Measurements from ENCODE around the gene RAB14. TPM values are rescaled to one million over a fixed set of nuclear protein-coding genes. Genes with fewer than 3 reads are reported as not detected.

Gene RAB14
- total RNA-seq (100 to 1,000 TPM in 1 of 2 donors, 10 to 100 TPM in 1; 45.7 to 111 TPM), polyA plus RNA-seq (ENCODE audit: insufficient read length in 2 of 2) (100 to 1,000 TPM; 113 to 125 TPM)
- long read RNA-seq, donor 1, full-length matches to known transcripts, result 60 of 70 reads
- long read RNA-seq, donor 1, partial matches to known transcripts, result 10 of 70 reads
- long read RNA-seq, donor 1, other reads (novel, unspliced or antisense), result 0 of 70 reads
- long read RNA-seq, donor 2, full-length matches to known transcripts, result 14 of 63 reads
- long read RNA-seq, donor 2, partial matches to known transcripts, result 41 of 63 reads
- long read RNA-seq, donor 2, other reads (novel, unspliced or antisense), result 8 of 63 reads
- long read RNA-seq, donor 3, full-length matches to known transcripts, result 32 of 32 reads
- long read RNA-seq, donor 3, partial matches to known transcripts, result 0 of 32 reads
- long read RNA-seq, donor 3, other reads (novel, unspliced or antisense), result 0 of 32 reads
- long read RNA-seq, donor 4, full-length matches to known transcripts, result 39 of 39 reads
- long read RNA-seq, donor 4, partial matches to known transcripts, result 0 of 39 reads
- long read RNA-seq, donor 4, other reads (novel, unspliced or antisense), result 0 of 39 reads

- Histone ChIP-seq H3K27me3 (ENCODE audit: control insufficient read depth, insufficient read depth, low read length) (no peaks in the 10 kb centered on the region), H3K36me3 (ENCODE audit: control insufficient read depth, insufficient read depth, low read length) (no peaks in the 10 kb centered on the region), H3K4me3 (ENCODE audit: low read depth, low read length) (peak within 1 kb of the TSS; percentile 75), H3K4me1 (ENCODE audit: control insufficient read depth, insufficient read depth, low read length) (peaks cover 13% of the 10 kb centered on the region), H3K27ac (ENCODE audit: low read depth, low read length) (peak within 1 kb of the TSS; percentile 86), H3K9me3 (ENCODE audit: control insufficient read depth, insufficient read depth, low read length) (no peaks in the 10 kb centered on the region)
- peak; percentile 94 to 100 (median 98) for DNase-seq (ENCODE audit: low read depth in 4 of 6, low spot score in 6 of 6)
- WGBS (ENCODE audit: insufficient coverage), result 2% methylated on average over 46 of the region's 55 CpGs
Observed at GRCh38 chr9:121201738-121202533, at the start of gene RAB14. RAB14 (minus strand) TSS chr9:121201869; CDS start chr9:121193412, 8,457 bp downstream.

GRCh38 chr9:121249563-121249962 is 47.9 kb upstream of the RAB14 start:
- DNase-seq (ENCODE audit: low read depth in 4 of 6, low spot score in 6 of 6), result no peak
- Histone ChIP-seq H3K27me3 (ENCODE audit: control insufficient read depth, insufficient read depth, low read length) (no peaks in the 10 kb centered on the region), H3K4me3 (ENCODE audit: low read depth, low read length) (no peak overlapping the region), H3K9me3 (ENCODE audit: control insufficient read depth, insufficient read depth, low read length) (no peaks in the 10 kb centered on the region), H3K27ac (ENCODE audit: low read depth, low read length) (no peak overlapping the region), H3K4me1 (ENCODE audit: control insufficient read depth, insufficient read depth, low read length) (no peaks in the 10 kb centered on the region), H3K36me3 (ENCODE audit: control insufficient read depth, insufficient read depth, low read length) (no peaks in the 10 kb centered on the region)
- 80% methylated on average over 2 of the region's 3 CpGs for WGBS (ENCODE audit: insufficient coverage)

GRCh38 chr9:121246821-121247561 is 45.3 kb upstream of the RAB14 start:
- Histone ChIP-seq H3K27me3 (ENCODE audit: control insufficient read depth, insufficient read depth, low read length) (no peaks in the 10 kb centered on the region), H3K27ac (ENCODE audit: low read depth, low read length) (no peak overlapping the region), H3K36me3 (ENCODE audit: control insufficient read depth, insufficient read depth, low read length) (no peaks in the 10 kb centered on the region), H3K4me1 (ENCODE audit: control insufficient read depth, insufficient read depth, low read length) (no peaks in the 10 kb centered on the region), H3K9me3 (ENCODE audit: control insufficient read depth, insufficient read depth, low read length) (no peaks in the 10 kb centered on the region), H3K4me3 (ENCODE audit: low read depth, low read length) (no peak overlapping the region)
- 87% methylated on average over 9 of the region's 12 CpGs for WGBS (ENCODE audit: insufficient coverage)
- peak in 1 of 6 donors; percentile 26 for DNase-seq (ENCODE audit: low read depth in 4 of 6, low spot score in 6 of 6)

GRCh38 chr9:121242959-121243346 is 41.3 kb upstream of the RAB14 start:
- WGBS (ENCODE audit: insufficient coverage), result 95% methylated on average over 4 of the region's 4 CpGs
- DNase-seq (ENCODE audit: low read depth in 4 of 6, low spot score in 6 of 6), result no peak
- H3K9me3 ChIP-seq (ENCODE audit: control insufficient read depth, insufficient read depth, low read length), result no peaks in the 10 kb centered on the region
- H3K36me3 ChIP-seq (ENCODE audit: control insufficient read depth, insufficient read depth, low read length), result no peaks in the 10 kb centered on the region
- H3K27ac ChIP-seq (ENCODE audit: low read depth, low read length), result no peak overlapping the region
- H3K27me3 ChIP-seq (ENCODE audit: control insufficient read depth, insufficient read depth, low read length), result no peaks in the 10 kb centered on the region
- no peaks in the 10 kb centered on the region for H3K4me1 ChIP-seq (ENCODE audit: control insufficient read depth, insufficient read depth, low read length)
- H3K4me3 ChIP-seq (ENCODE audit: low read depth, low read length), result no peak overlapping the region

- H3K27ac ChIP-seq (ENCODE audit: low read depth, low read length), result no peak overlapping the region
- H3K9me3 ChIP-seq (ENCODE audit: control insufficient read depth, insufficient read depth, low read length), result no peaks in the 10 kb centered on the region
- WGBS (ENCODE audit: insufficient coverage), result 62% methylated on average over 5 of the region's 5 CpGs
- H3K4me1 ChIP-seq (ENCODE audit: control insufficient read depth, insufficient read depth, low read length), result no peaks in the 10 kb centered on the region
- no peak overlapping the region for H3K4me3 ChIP-seq (ENCODE audit: low read depth, low read length)
- no peak for DNase-seq (ENCODE audit: low read depth in 4 of 6, low spot score in 6 of 6)
- no peaks in the 10 kb centered on the region for H3K27me3 ChIP-seq (ENCODE audit: control insufficient read depth, insufficient read depth, low read length)
- no peaks in the 10 kb centered on the region for H3K36me3 ChIP-seq (ENCODE audit: control insufficient read depth, insufficient read depth, low read length)
Observed at GRCh38 chr9:121242219-121242958, 40.7 kb upstream of the RAB14 start.

- no peaks in the 10 kb centered on the region for H3K9me3 ChIP-seq (ENCODE audit: control insufficient read depth, insufficient read depth, low read length)
- no peak overlapping the region for H3K27ac ChIP-seq (ENCODE audit: low read depth, low read length)
- whole genome bisulfite sequencing (ENCODE audit: insufficient coverage), result 67% methylated on average over 5 of the region's 6 CpGs
- H3K4me3 ChIP-seq (ENCODE audit: low read depth, low read length), result no peak overlapping the region
- no peaks in the 10 kb centered on the region for H3K4me1 ChIP-seq (ENCODE audit: control insufficient read depth, insufficient read depth, low read length)
- H3K36me3 ChIP-seq (ENCODE audit: control insufficient read depth, insufficient read depth, low read length), result no peaks in the 10 kb centered on the region
- peak in 1 of 6 donors; percentile 73 for DNase-seq (ENCODE audit: low read depth in 4 of 6, low spot score in 6 of 6)
- no peaks in the 10 kb centered on the region for H3K27me3 ChIP-seq (ENCODE audit: control insufficient read depth, insufficient read depth, low read length)
Observed at GRCh38 chr9:121240472-121241135, 38.9 kb upstream of the RAB14 start.

- DNase-seq (ENCODE audit: low read depth in 4 of 6, low spot score in 6 of 6), result no peak
- no peaks in the 10 kb centered on the region for H3K4me1 ChIP-seq (ENCODE audit: control insufficient read depth, insufficient read depth, low read length)
- H3K4me3 ChIP-seq (ENCODE audit: low read depth, low read length), result no peak overlapping the region
- no peaks in the 10 kb centered on the region for H3K9me3 ChIP-seq (ENCODE audit: control insufficient read depth, insufficient read depth, low read length)
- WGBS (ENCODE audit: insufficient coverage), result 91% methylated on average over 3 of the region's 5 CpGs
- H3K27ac ChIP-seq (ENCODE audit: low read depth, low read length), result no peak overlapping the region
- H3K27me3 ChIP-seq (ENCODE audit: control insufficient read depth, insufficient read depth, low read length), result no peaks in the 10 kb centered on the region
- no peaks in the 10 kb centered on the region for H3K36me3 ChIP-seq (ENCODE audit: control insufficient read depth, insufficient read depth, low read length)
Observed at GRCh38 chr9:121239851-121240250, 38.2 kb upstream of the RAB14 start.

GRCh38 chr9:121239071-121239470 is 37.4 kb upstream of the RAB14 start:
- H3K36me3 ChIP-seq (ENCODE audit: control insufficient read depth, insufficient read depth, low read length), result no peaks in the 10 kb centered on the region
- no peak overlapping the region for H3K27ac ChIP-seq (ENCODE audit: low read depth, low read length)
- 100% methylated on average over 2 of the region's 3 CpGs for WGBS (ENCODE audit: insufficient coverage)
- H3K27me3 ChIP-seq (ENCODE audit: control insufficient read depth, insufficient read depth, low read length), result no peaks in the 10 kb centered on the region
- no peaks in the 10 kb centered on the region for H3K4me1 ChIP-seq (ENCODE audit: control insufficient read depth, insufficient read depth, low read length)
- no peak overlapping the region for H3K4me3 ChIP-seq (ENCODE audit: low read depth, low read length)
- H3K9me3 ChIP-seq (ENCODE audit: control insufficient read depth, insufficient read depth, low read length), result no peaks in the 10 kb centered on the region
- DNase-seq (ENCODE audit: low read depth in 4 of 6, low spot score in 6 of 6), result no peak
